Measurements from ENCODE around the gene TACC2.
A peak's percentile ranks its signal among the peaks of the same experiment; 100 is the strongest.

- TF ChIP-seq, protein P1, sequence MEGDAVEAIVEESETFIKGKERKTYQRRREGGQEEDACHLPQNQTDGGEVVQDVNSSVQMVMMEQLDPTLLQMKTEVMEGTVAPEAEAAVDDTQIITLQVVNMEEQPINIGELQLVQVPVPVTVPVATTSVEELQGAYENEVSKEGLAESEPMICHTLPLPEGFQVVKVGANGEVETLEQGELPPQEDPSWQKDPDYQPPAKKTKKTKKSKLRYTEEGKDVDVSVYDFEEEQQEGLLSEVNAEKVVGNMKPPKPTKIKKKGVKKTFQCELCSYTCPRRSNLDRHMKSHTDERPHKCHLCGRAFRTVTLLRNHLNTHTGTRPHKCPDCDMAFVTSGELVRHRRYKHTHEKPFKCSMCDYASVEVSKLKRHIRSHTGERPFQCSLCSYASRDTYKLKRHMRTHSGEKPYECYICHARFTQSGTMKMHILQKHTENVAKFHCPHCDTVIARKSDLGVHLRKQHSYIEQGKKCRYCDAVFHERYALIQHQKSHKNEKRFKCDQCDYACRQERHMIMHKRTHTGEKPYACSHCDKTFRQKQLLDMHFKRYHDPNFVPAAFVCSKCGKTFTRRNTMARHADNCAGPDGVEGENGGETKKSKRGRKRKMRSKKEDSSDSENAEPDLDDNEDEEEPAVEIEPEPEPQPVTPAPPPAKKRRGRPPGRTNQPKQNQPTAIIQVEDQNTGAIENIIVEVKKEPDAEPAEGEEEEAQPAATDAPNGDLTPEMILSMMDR (IDR thresholded peaks at IDR 0.05): peak in 1 of 6 experiments; percentile 4
- TF ChIP-seq POLR2A (IDR thresholded peaks at IDR 0.05): peak in 1 of 2 donors; percentile 47
Measured at GRCh38 chr10:122132882-122133565, 144.1 kb downstream of the TACC2 start.

Measured in thyroid gland (tissue), 4 donors.